ENCODE results near the gene ARHGEF5.

GRCh38 chr7:144399946-144400345 is 44.7 kb downstream of the ARHGEF5 start:
- no peak for TF ChIP-seq CTCF (IDR thresholded peaks at IDR 0.05)
- no peak for TF ChIP-seq POLR2A (IDR thresholded peaks at IDR 0.05)
- TF ChIP-seq POLR2AphosphoS5 (IDR thresholded peaks at IDR 0.05), result no peak
- TF ChIP-seq EP300 (IDR thresholded peaks at IDR 0.05), result no peak

Measured in suprapubic skin (tissue), 4 donors.